ENCODE results near the gene SORCS2.

- TF ChIP-seq POLR2A (IDR thresholded peaks at IDR 0.05; ENCODE audit: low read length) (no peak), GATA1 (IDR thresholded peaks at IDR 0.05; ENCODE audit: low read depth, low read length) (no peak)
These were observed 292.8 kb downstream of the SORCS2 start for GRCh38 chr4:7485096-7485495.
